Measurements from ENCODE around the gene TSHZ2.

Gene TSHZ2

GRCh38 chr20:53331151-53331973 lies 359.2 kb downstream of the TSHZ2 start:
- no peak overlapping the region for H3K4me3 ChIP-seq (ENCODE audit: low read depth, low read length)
- TF ChIP-seq, protein P1, sequence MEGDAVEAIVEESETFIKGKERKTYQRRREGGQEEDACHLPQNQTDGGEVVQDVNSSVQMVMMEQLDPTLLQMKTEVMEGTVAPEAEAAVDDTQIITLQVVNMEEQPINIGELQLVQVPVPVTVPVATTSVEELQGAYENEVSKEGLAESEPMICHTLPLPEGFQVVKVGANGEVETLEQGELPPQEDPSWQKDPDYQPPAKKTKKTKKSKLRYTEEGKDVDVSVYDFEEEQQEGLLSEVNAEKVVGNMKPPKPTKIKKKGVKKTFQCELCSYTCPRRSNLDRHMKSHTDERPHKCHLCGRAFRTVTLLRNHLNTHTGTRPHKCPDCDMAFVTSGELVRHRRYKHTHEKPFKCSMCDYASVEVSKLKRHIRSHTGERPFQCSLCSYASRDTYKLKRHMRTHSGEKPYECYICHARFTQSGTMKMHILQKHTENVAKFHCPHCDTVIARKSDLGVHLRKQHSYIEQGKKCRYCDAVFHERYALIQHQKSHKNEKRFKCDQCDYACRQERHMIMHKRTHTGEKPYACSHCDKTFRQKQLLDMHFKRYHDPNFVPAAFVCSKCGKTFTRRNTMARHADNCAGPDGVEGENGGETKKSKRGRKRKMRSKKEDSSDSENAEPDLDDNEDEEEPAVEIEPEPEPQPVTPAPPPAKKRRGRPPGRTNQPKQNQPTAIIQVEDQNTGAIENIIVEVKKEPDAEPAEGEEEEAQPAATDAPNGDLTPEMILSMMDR (conservative IDR thresholded peaks at IDR 0.05; ENCODE audit: low read depth, low read length): no peak
- DNase-seq (ENCODE audit: low read depth): peak; percentile 2

DNA sequence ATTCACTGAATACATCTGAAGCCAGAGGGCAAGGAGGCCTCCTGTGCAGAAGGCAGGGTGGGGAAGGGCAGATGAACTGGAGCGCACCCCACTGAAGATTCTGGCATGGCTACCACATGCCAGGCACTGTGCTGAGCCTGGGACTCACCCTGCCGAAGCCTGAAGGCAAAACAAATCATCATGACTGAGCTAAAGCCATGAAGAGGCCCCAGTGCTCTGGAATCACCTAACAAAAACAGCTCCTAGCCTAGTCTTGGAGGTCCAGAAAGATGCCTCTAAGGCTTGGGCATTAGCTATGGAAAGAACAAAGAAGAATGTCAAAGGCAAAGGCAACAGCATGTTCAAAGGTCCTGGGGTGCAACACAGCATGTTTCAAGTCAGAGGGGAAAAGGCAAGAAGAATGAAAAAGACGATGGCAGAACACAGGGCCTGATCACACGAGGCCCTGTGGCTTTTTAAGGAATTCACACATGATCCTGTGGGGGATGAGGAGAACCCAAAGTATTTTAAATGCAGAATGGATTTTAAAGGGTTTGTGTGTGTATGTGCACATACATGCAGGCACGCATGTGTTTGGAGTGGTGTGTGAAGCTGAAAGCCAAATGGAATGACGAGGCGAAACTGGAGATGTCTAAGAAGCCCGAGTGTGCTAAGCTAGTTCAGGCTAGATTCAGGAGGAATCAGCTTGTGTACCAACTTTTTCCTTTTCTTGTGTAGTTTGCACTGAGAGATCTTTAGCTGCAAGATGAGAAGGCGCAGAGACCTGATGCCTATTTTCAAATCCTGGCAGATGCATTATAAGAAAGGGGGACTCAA lies 360.1 kb downstream of the TSHZ2 start:
- TF ChIP-seq, protein P1 (conservative IDR thresholded peaks at IDR 0.05; ENCODE audit: low read depth, low read length): no peak
- H3K4me3 ChIP-seq (ENCODE audit: low read depth, low read length): no peak overlapping the region
- DNase-seq (ENCODE audit: low read depth): no peak

GRCh38 chr20:53334861-53335260 lies 362.7 kb downstream of the TSHZ2 start:
- no peak for DNase-seq (ENCODE audit: low read depth)
- H3K4me3 ChIP-seq (ENCODE audit: low read depth, low read length): no peak overlapping the region
- TF ChIP-seq, protein P1 (conservative IDR thresholded peaks at IDR 0.05; ENCODE audit: low read depth, low read length): no peak

DNA sequence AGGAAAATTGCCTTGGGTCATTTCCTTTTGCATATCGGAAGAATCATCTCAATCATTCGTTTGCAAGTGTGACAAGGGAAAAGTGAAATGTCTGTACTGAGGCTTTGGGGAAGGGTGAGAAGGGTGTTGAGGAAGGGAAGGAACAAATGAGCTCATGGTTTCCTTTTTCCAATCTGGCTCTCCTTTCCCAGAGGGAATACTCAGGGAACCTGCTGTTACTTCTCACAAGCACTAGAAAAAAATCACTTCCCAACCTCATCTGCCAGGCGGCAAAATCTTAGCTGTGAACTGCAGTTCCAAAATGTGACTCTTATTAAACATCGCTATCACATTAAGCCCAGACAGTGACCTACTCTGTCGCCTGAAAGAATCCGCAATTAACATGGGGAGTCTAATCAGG lies 363.4 kb downstream of the TSHZ2 start:
- TF ChIP-seq, protein P1 (conservative IDR thresholded peaks at IDR 0.05; ENCODE audit: low read depth, low read length): no peak
- no peak overlapping the region for H3K4me3 ChIP-seq (ENCODE audit: low read depth, low read length)
- no peak for DNase-seq (ENCODE audit: low read depth)

- H3K4me3 ChIP-seq (ENCODE audit: low read depth, low read length): no peak overlapping the region
- TF ChIP-seq, protein P1 (conservative IDR thresholded peaks at IDR 0.05; ENCODE audit: low read depth, low read length): no peak
- no peak for DNase-seq (ENCODE audit: low read depth)
Measured at GRCh38 chr20:53336892-53337291, 364.7 kb downstream of the TSHZ2 start.

GRCh38 chr20:53337390-53338101 lies 365.4 kb downstream of the TSHZ2 start:
- H3K4me3 ChIP-seq (ENCODE audit: low read depth, low read length): no peak overlapping the region
- TF ChIP-seq, protein P1 (conservative IDR thresholded peaks at IDR 0.05; ENCODE audit: low read depth, low read length): no peak
- DNase-seq (ENCODE audit: low read depth): no peak
